ENCODE measurements around the gene ARHGAP11A.

ARHGAP11A gene

GRCh38 chr15:32667321-32667720 is 52.0 kb downstream of the ARHGAP11A start:
- no peaks in the 10 kb centered on the region for H4K20me1 ChIP-seq (ENCODE audit: low read depth, low read length)
- no peak for TF ChIP-seq EZH2phosphoT487 (conservative IDR thresholded peaks at IDR 0.05; ENCODE audit: low read length)
- no peak for TF ChIP-seq CTCF (IDR thresholded peaks at IDR 0.05; ENCODE audit: insufficient read depth, low read length, poor library complexity, severe bottlenecking)
- H3K4me3 ChIP-seq (ENCODE audit: insufficient read depth, low read length, poor library complexity, severe bottlenecking) = no peak overlapping the region
- 0 out of 2 replicates have a peak, but pooled peaks cover 4% of the 10 kb centered on the region for H3K36me3 ChIP-seq (ENCODE audit: low read length)
- H3K27ac ChIP-seq (ENCODE audit: low read depth, low read length) = no peak overlapping the region
- peaks cover 3% of the 10 kb centered on the region for H3F3A ChIP-seq (ENCODE audit: insufficient read depth)
- H3K9ac ChIP-seq (ENCODE audit: low read length) = no peak overlapping the region
- H3K9me2 ChIP-seq (replicated peaks; ENCODE audit: insufficient read depth, low read length) = no peaks in the 10 kb centered on the region
- no peaks in the 10 kb centered on the region for H3K27me3 ChIP-seq (ENCODE audit: low read length)
- H3K79me2 ChIP-seq (ENCODE audit: insufficient read depth, low read length) = no peaks in the 10 kb centered on the region
- no peaks in the 10 kb centered on the region for H3K9me3 ChIP-seq (ENCODE audit: insufficient read depth, low read length)
- H2AFZ ChIP-seq (ENCODE audit: low read depth, low read length, severe bottlenecking) = no peak overlapping the region
- H3K4me2 ChIP-seq (ENCODE audit: low read depth, low read length, poor library complexity, severe bottlenecking) = no peak overlapping the region

GRCh38 chr15:32668942-32669341 is 53.6 kb downstream of the ARHGAP11A start:
- Histone ChIP-seq H2AFZ (ENCODE audit: low read depth, low read length, severe bottlenecking) (no peak overlapping the region), H4K20me1 (ENCODE audit: low read depth, low read length) (no peaks in the 10 kb centered on the region), H3K4me3 (ENCODE audit: insufficient read depth, low read length, poor library complexity, severe bottlenecking) (no peak overlapping the region), H3K27me3 (ENCODE audit: low read length) (no peaks in the 10 kb centered on the region), H3K9me2 (replicated peaks; ENCODE audit: insufficient read depth, low read length) (no peaks in the 10 kb centered on the region), H3F3A (ENCODE audit: insufficient read depth) (no peaks in the 10 kb centered on the region), H3K79me2 (ENCODE audit: insufficient read depth, low read length) (no peaks in the 10 kb centered on the region), H3K4me2 (ENCODE audit: low read depth, low read length, poor library complexity, severe bottlenecking) (no peak overlapping the region), H3K9ac (ENCODE audit: low read length) (no peak overlapping the region), H3K27ac (ENCODE audit: low read depth, low read length) (no peak overlapping the region), H3K9me3 (ENCODE audit: insufficient read depth, low read length) (no peaks in the 10 kb centered on the region), H3K36me3 (ENCODE audit: low read length) (0 out of 2 replicates have a peak, but pooled peaks cover 4% of the 10 kb centered on the region)
- TF ChIP-seq CTCF (IDR thresholded peaks at IDR 0.05; ENCODE audit: insufficient read depth, low read length, poor library complexity, severe bottlenecking) (no peak), EZH2phosphoT487 (conservative IDR thresholded peaks at IDR 0.05; ENCODE audit: low read length) (no peak)

- Histone ChIP-seq H3K9ac (ENCODE audit: low read length) (no peak overlapping the region), H3K4me3 (ENCODE audit: insufficient read depth, low read length, poor library complexity, severe bottlenecking) (no peak overlapping the region), H3K9me2 (replicated peaks; ENCODE audit: insufficient read depth, low read length) (no peaks in the 10 kb centered on the region), H3K4me2 (ENCODE audit: low read depth, low read length, poor library complexity, severe bottlenecking) (no peak overlapping the region), H4K20me1 (ENCODE audit: low read depth, low read length) (no peaks in the 10 kb centered on the region), H3K9me3 (ENCODE audit: insufficient read depth, low read length) (no peaks in the 10 kb centered on the region), H3K27me3 (ENCODE audit: low read length) (no peaks in the 10 kb centered on the region), H3K36me3 (ENCODE audit: low read length) (0 out of 2 replicates have a peak, but pooled peaks cover 4% of the 10 kb centered on the region), H3K79me2 (ENCODE audit: insufficient read depth, low read length) (no peaks in the 10 kb centered on the region), H3K27ac (ENCODE audit: low read depth, low read length) (no peak overlapping the region), H3F3A (ENCODE audit: insufficient read depth) (no peaks in the 10 kb centered on the region), H2AFZ (ENCODE audit: low read depth, low read length, severe bottlenecking) (no peak overlapping the region)
- TF ChIP-seq EZH2phosphoT487 (conservative IDR thresholded peaks at IDR 0.05; ENCODE audit: low read length) (no peak), CTCF (IDR thresholded peaks at IDR 0.05; ENCODE audit: insufficient read depth, low read length, poor library complexity, severe bottlenecking) (no peak)
Observed at GRCh38 chr15:32669896-32670611, 54.8 kb downstream of the ARHGAP11A start.
